ENCODE results near the gene SLC7A4. TPM values are rescaled to one million over a fixed set of nuclear protein-coding genes. Genes with fewer than 3 reads are reported as not detected.
A peak's percentile ranks its signal among the peaks of the same experiment; 100 is the strongest.

The SLC7A4 gene
- total RNA-seq, 4 donors from 2014 or later, result 0.45 to 0.54 TPM; not detected in 2

DNA sequence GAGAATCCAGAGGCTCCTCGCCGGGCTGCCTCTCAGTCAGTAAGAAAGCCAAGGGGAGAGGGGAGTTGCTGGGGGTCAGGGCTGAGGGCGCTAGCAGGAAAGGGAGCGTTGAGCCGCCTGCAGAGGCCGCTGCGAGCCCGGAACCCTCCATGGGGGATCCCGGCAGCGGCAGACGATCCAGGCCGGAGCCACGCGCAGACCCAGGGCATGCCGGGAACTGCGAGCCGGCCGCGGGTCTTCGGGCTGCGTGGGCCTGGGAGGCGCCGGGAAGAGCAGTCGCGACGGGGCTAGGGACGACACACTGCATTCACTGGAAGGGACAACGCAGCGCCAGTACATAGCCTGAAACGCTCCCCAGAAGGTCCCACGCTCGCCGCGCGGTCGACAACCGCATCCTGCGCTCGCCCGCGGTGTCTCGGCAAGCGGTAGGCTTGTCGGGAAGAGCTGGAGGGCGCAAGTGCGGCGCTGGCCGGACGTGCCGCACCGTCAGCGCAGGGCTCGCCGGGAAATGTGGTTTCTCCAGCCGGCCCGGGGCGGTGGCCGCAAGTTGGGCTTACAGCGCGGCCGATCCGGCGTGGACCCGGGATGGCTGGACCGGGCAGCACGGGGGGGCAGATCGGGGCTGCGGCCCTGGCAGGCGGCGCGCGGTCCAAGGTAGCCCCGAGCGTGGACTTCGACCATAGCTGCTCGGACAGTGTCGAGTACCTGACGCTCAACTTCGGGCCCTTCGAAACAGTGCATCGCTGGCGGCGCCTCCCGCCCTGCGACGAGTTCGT lies 50.4 kb downstream of the SLC7A4 start, which contains the start of gene LZTR1:
Gene LZTR1, plus strand, starts transcription at position 511 of the 776 bp plus-strand sequence. Its CDS starts 75 bp downstream, at position 586.
- peak; percentile 75 to 79 for DNase-seq
- no peaks in the 10 kb centered on the region for H3K9me3 ChIP-seq
- intact Hi-C loops (cut with DNase I), result no loop called here
- H3K4me3 ChIP-seq (replicated peaks in 1 of 3), result peak within 1 kb of the TSS; percentile 81 to 94 (median 83)
- TF ChIP-seq CTCF (IDR thresholded peaks at IDR 0.05) (peak in 3 of 6 experiments; percentile 23 to 45 (median 45)), POLR2A (IDR thresholded peaks at IDR 0.05) (peak; percentile 33 to 92)
- WGBS, 2 donors, result 1% methylated on average over 13 to 24 of the region's 87 CpGs
- H3K36me3 ChIP-seq, result peaks cover 0 to 9% of the 10 kb centered on the region in 2 donors
- H3K27me3 ChIP-seq, result no peaks in the 10 kb centered on the region
- peaks cover 21 to 25% of the 10 kb centered on the region in 2 donors for H3K4me1 ChIP-seq
- peak within 1 kb of the TSS; percentile 71 to 84 (median 76) for H3K27ac ChIP-seq

DNA sequence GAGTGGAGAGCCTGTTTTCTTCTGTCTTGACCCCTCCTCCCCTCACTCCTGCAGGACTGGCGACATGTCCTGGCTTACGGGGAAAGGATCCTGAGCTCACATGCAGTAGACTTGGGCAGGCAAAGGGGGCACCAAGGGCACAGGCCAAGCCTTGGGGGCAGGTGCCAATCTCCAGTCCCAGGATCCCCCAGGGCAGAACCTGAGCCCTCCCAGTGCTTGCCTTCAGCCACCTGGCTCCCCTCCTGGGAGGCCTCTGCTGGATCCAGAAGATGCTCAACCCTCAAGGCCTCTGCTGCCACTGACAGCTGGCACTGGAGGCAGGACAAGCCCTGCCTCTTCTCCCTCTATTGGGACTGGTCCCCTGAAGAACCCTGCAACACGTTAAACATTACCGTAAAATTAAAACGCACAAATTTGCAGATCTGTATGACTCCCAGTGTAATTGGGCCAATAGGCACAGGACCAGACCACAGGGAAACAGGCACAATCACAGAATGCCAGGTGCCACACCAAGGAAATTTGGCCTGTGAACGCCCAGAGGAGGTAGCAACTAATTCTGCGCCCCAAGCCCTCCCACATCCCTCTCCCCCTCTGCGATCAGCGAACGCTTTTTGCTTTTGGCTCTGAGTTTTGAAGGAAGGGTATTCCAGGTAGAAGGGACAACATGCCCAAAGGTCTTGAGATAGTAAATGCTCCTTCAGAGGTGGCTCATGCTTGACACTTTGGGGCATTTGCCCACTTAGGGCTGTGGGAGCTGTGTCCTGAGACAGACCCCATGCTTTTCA lies 51.2 kb downstream of the SLC7A4 start:
- intact Hi-C loops (cut with DNase I), result no loop called here
- Histone ChIP-seq H3K4me3 (replicated peaks in 1 of 3) (peak overlapping the region; percentile 81 to 94 (median 83)), H3K27ac (peak overlapping the region; percentile 71 to 84 (median 76)), H3K36me3 (peaks cover 0 to 6% of the 10 kb centered on the region in 2 donors), H3K9me3 (no peaks in the 10 kb centered on the region), H3K27me3 (no peaks in the 10 kb centered on the region), H3K4me1 (peaks cover 21 to 25% of the 10 kb centered on the region in 2 donors)
- WGBS, 2 donors, result 67 to 77% methylated on average over 10 of the region's 10 CpGs
- no peak for TF ChIP-seq POLR2A (IDR thresholded peaks at IDR 0.05)
- no peak for TF ChIP-seq CTCF (IDR thresholded peaks at IDR 0.05)
- DNase-seq, result no peak

DNA sequence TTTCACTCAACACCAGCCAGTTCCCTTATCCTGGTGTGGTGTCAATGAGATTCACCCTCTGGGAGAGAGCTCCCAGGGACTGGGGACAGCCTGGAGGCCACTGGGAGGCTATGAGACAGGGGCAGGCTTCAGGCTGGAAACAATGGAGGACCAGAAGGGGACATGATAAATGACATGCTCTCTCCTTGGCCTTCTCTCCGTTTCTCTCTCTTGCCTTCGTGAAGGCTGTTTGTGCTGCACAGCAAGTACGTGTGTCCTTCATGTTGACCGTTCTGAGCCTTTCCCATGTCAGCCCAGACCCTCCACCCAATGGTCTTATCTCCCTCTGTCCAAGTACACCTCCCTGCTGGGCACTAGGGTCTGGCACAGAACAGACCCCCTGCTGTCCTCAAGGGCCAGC lies 51.8 kb downstream of the SLC7A4 start:
- Histone ChIP-seq H3K4me1 (peaks cover 21 to 25% of the 10 kb centered on the region in 2 donors), H3K4me3 (replicated peaks in 1 of 3) (no peak overlapping the region), H3K36me3 (no peaks in the 10 kb centered on the region), H3K9me3 (no peaks in the 10 kb centered on the region), H3K27ac (no peak overlapping the region), H3K27me3 (no peaks in the 10 kb centered on the region)
- no peak for DNase-seq
- intact Hi-C loops (cut with DNase I), result no loop called here
- 89 to 93% methylated on average over 4 of the region's 4 CpGs for WGBS, 2 donors
- TF ChIP-seq CTCF (IDR thresholded peaks at IDR 0.05) (no peak), POLR2A (IDR thresholded peaks at IDR 0.05) (no peak)

DNA sequence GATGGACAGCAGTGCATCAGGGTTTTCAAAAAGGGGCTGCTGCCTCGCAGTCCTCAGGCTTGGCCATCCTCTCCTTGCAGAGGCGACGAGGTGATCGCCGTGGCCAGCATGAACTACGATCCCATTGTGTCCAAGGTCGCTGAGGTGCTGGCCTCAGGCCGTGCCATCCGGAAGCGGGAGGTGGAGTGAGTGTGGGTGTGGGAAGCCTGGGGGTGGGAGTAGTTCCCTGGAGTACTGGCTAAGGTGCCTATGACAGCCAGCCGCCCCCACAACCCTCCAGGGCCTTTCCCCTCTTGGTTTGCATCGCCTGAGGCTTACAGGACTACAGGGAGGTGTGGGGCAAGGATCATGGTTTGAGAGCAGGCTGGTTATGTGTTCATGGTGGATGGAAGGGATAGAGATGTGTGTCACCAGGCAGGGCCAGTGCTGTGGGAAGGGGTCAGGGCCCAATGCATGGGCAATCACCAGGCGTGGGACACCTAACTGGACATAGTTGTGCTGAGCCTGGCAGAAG lies 52.4 kb downstream of the SLC7A4 start:
- no peak overlapping the region for H3K27ac ChIP-seq
- H3K36me3 ChIP-seq, result no peaks in the 10 kb centered on the region
- DNase-seq, result no peak
- WGBS, 2 donors, result 40 to 44% methylated on average over 8 to 13 of the region's 13 CpGs
- no peaks in the 10 kb centered on the region for H3K9me3 ChIP-seq
- no peaks in the 10 kb centered on the region for H3K27me3 ChIP-seq
- TF ChIP-seq POLR2A (IDR thresholded peaks at IDR 0.05) (no peak), CTCF (IDR thresholded peaks at IDR 0.05) (no peak)
- H3K4me1 ChIP-seq, result peaks cover 21 to 25% of the 10 kb centered on the region in 2 donors
- intact Hi-C loops (cut with DNase I), result no loop called here
- no peak overlapping the region for H3K4me3 ChIP-seq (replicated peaks in 1 of 3)

Data from thyroid gland (tissue), 4 donors.